Stomach smooth muscle (tissue), 2 donors: ENCODE measurements around the gene ATP11A.

Experiments used
- H3K27ac ChIP-seq: one replicate; pipeline ENCODE4 v1.7.0; 2013; ENCODE audit warnings: mild to moderate bottlenecking, low read length, inconsistent platforms
- H3K27me3 ChIP-seq, 2 donors: one replicate each; pipeline ENCODE4 v1.7.0; 2013; ENCODE audit warnings: low read length in 2 of 2; ENCODE audit not compliant: insufficient read depth in 2 of 2, control insufficient read depth in 1 of 2
- H3K36me3 ChIP-seq, 2 donors: one replicate each; pipeline ENCODE4 v1.7.0; 2013; ENCODE audit warnings: low read length in 2 of 2; ENCODE audit not compliant: control insufficient read depth in 2 of 2, insufficient read depth in 2 of 2
- H3K4me1 ChIP-seq: one replicate; pipeline ENCODE4 v1.7.0; 2013; ENCODE audit warnings: low read length; ENCODE audit not compliant: control insufficient read depth, insufficient read depth
- H3K4me3 ChIP-seq, 2 donors: one replicate each; pipeline ENCODE4 v1.7.0; 2013; ENCODE audit warnings: low read length in 2 of 2
- H3K9ac ChIP-seq, 2 donors: one replicate each; pipeline ENCODE4 v1.7.0; 2013; ENCODE audit warnings: low read length in 2 of 2, mild to moderate bottlenecking in 1 of 2
- H3K9me3 ChIP-seq, 2 donors: one replicate each; pipeline ENCODE4 v1.7.0; 2013; ENCODE audit warnings: low read length in 2 of 2; ENCODE audit not compliant: control insufficient read depth in 2 of 2
- donor health status: healthy.
- donor health status: Pancreatic carcinoma.

The ATP11A gene

GRCh38 chr13:112918266-112918665, 228.4 kb downstream of the ATP11A start:
- Histone ChIP-seq H3K36me3 (no peaks in the 10 kb centered on the region), H3K4me1 (no peaks in the 10 kb centered on the region), H3K27me3 (peaks cover 6 to 8% of the 10 kb centered on the region in 2 donors), H3K4me3 (no peak overlapping the region), H3K9ac (no peak overlapping the region), H3K9me3 (no peaks in the 10 kb centered on the region), H3K27ac (no peak overlapping the region)

- Histone ChIP-seq H3K4me1 (no peaks in the 10 kb centered on the region), H3K4me3 (no peak overlapping the region), H3K36me3 (no peaks in the 10 kb centered on the region), H3K27ac (no peak overlapping the region), H3K9ac (no peak overlapping the region), H3K9me3 (no peaks in the 10 kb centered on the region), H3K27me3 (peaks cover 4 to 5% of the 10 kb centered on the region in 2 donors)
Observed at GRCh38 chr13:112918746-112919145, 228.9 kb downstream of the ATP11A start.

GRCh38 chr13:112923962-112924361, 234.1 kb downstream of the ATP11A start:
- Histone ChIP-seq H3K9me3 (peaks cover 0 to 2% of the 10 kb centered on the region in 2 donors), H3K4me3 (no peak overlapping the region), H3K4me1 (peaks cover 3% of the 10 kb centered on the region), H3K27me3 (peaks cover 8% of the 10 kb centered on the region in 2 donors), H3K36me3 (no peaks in the 10 kb centered on the region), H3K9ac (no peak overlapping the region), H3K27ac (no peak overlapping the region)

GRCh38 chr13:112924365-112924764, 234.5 kb downstream of the ATP11A start:
- H3K36me3 ChIP-seq, result no peaks in the 10 kb centered on the region
- peaks cover 10% of the 10 kb centered on the region in 2 donors for H3K27me3 ChIP-seq
- peaks cover 0 to 2% of the 10 kb centered on the region in 2 donors for H3K9me3 ChIP-seq
- peaks cover 6% of the 10 kb centered on the region for H3K4me1 ChIP-seq
- no peak overlapping the region for H3K9ac ChIP-seq
- no peak overlapping the region for H3K4me3 ChIP-seq
- H3K27ac ChIP-seq, result no peak overlapping the region

- no peak overlapping the region for H3K4me3 ChIP-seq
- peaks cover 19 to 20% of the 10 kb centered on the region in 2 donors for H3K27me3 ChIP-seq
- H3K27ac ChIP-seq, result no peak overlapping the region
- H3K4me1 ChIP-seq, result peaks cover 11% of the 10 kb centered on the region
- no peak overlapping the region for H3K9ac ChIP-seq
- H3K9me3 ChIP-seq, result peaks cover 0 to 2% of the 10 kb centered on the region in 2 donors
- H3K36me3 ChIP-seq, result no peaks in the 10 kb centered on the region
Observed at GRCh38 chr13:112926003-112926402, 236.2 kb downstream of the ATP11A start.

- Histone ChIP-seq H3K4me3 (no peak overlapping the region), H3K9ac (no peak overlapping the region), H3K9me3 (peaks cover 0 to 2% of the 10 kb centered on the region in 2 donors), H3K4me1 (peaks cover 14% of the 10 kb centered on the region), H3K27me3 (peaks cover 23 to 27% of the 10 kb centered on the region in 2 donors), H3K27ac (no peak overlapping the region), H3K36me3 (no peaks in the 10 kb centered on the region)
Observed at GRCh38 chr13:112926993-112927392, 237.2 kb downstream of the ATP11A start.

- Histone ChIP-seq H3K36me3 (no peaks in the 10 kb centered on the region), H3K9ac (no peak overlapping the region), H3K27ac (no peak overlapping the region), H3K9me3 (peaks cover 0 to 2% of the 10 kb centered on the region in 2 donors), H3K4me1 (peaks cover 14% of the 10 kb centered on the region), H3K4me3 (no peak overlapping the region), H3K27me3 (peaks cover 26 to 31% of the 10 kb centered on the region in 2 donors)
Observed at GRCh38 chr13:112928020-112928971, 238.5 kb downstream of the ATP11A start.

GRCh38 chr13:112928972-112929782, 239.3 kb downstream of the ATP11A start:
- Histone ChIP-seq H3K4me3 (peak overlapping the region in 1 of 2 donors; percentile 44), H3K4me1 (peaks cover 14% of the 10 kb centered on the region), H3K27ac (no peak overlapping the region)

GRCh38 chr13:112929783-112930055, 239.9 kb downstream of the ATP11A start:
- peaks cover 14% of the 10 kb centered on the region for H3K4me1 ChIP-seq
- H3K36me3 ChIP-seq, result no peaks in the 10 kb centered on the region
- H3K4me3 ChIP-seq, result no peak overlapping the region
- peaks cover 0 to 2% of the 10 kb centered on the region in 2 donors for H3K9me3 ChIP-seq
- peaks cover 33 to 35% of the 10 kb centered on the region in 2 donors for H3K27me3 ChIP-seq
- H3K27ac ChIP-seq, result no peak overlapping the region
- H3K9ac ChIP-seq, result no peak overlapping the region

More at GRCh38 chr13:112928972-112929782, 239.3 kb downstream of the ATP11A start:
- Histone ChIP-seq H3K36me3 (no peaks in the 10 kb centered on the region), H3K27me3 (peaks cover 30 to 34% of the 10 kb centered on the region in 2 donors), H3K9me3 (peaks cover 0 to 2% of the 10 kb centered on the region in 2 donors), H3K9ac (no peak overlapping the region)

- no peak overlapping the region for H3K9ac ChIP-seq
- no peaks in the 10 kb centered on the region for H3K36me3 ChIP-seq
- H3K27ac ChIP-seq, result no peak overlapping the region
- H3K4me3 ChIP-seq, result no peak overlapping the region
- peaks cover 14% of the 10 kb centered on the region for H3K4me1 ChIP-seq
- H3K9me3 ChIP-seq, result peaks cover 0 to 2% of the 10 kb centered on the region in 2 donors
- H3K27me3 ChIP-seq, result peaks cover 33 to 35% of the 10 kb centered on the region in 2 donors
Observed at GRCh38 chr13:112930192-112930591, 240.4 kb downstream of the ATP11A start.
